Stimulated activated CD8-positive, alpha-beta memory T cell treated with anti-CD3 and anti-CD28 coated beads, Interleukin-7, amount 100 ng/mL, for 48 hours (primary cell): ENCODE measurements around the gene FGFRL1.
"Not testable (repeated sequence)": the region's sequence is repeated elsewhere in the genome, so short reads cannot be mapped to it uniquely, and the experiment has no call there.

Source experiments
- DNase-seq, 2 donors: peaks; one replicate each; pipeline ENCODE4 v3.0.0-alpha.2; 2020; ENCODE audit warnings: low read depth in 1 of 2; ENCODE audit errors: extremely low read depth in 1 of 2

The FGFRL1 gene

GRCh38 chr4:972651-973424, 38.6 kb upstream of the FGFRL1 start:
- peak in 1 of 2 donors; percentile 14 for DNase-seq

- peak; percentile 62 to 74 for DNase-seq
These were observed 37.7 kb upstream of the FGFRL1 start, which contains the start of gene DGKQ for GRCh38 chr4:973431-974397. Gene DGKQ, minus strand, starts transcription at chr4:973569. Its CDS starts 87 bp downstream, at chr4:973482.

- no peak for DNase-seq
These were observed 36.8 kb upstream of the FGFRL1 start for GRCh38 chr4:974668-975067.

GRCh38 chr4:976016-976415, 35.4 kb upstream of the FGFRL1 start:
- DNase-seq, result not testable (repeated sequence)

GRCh38 chr4:978957-979701, 32.3 kb upstream of the FGFRL1 start:
- DNase-seq, result no peak

GRCh38 chr4:982291-982690, 29.1 kb upstream of the FGFRL1 start:
- no peak for DNase-seq

- DNase-seq, result no peak
These were observed 28.6 kb upstream of the FGFRL1 start for GRCh38 chr4:982814-983213.

- DNase-seq, result no peak
These were observed 26.9 kb upstream of the FGFRL1 start for GRCh38 chr4:984336-985054.

- DNase-seq, result peak; percentile 49 to 69
These were observed 26.1 kb upstream of the FGFRL1 start for GRCh38 chr4:985123-985830.

GRCh38 chr4:986428-986878, 25.0 kb upstream of the FGFRL1 start:
- DNase-seq, result no peak

GRCh38 chr4:986879-987623, 24.4 kb upstream of the FGFRL1 start, which contains the start of gene IDUA:
Gene IDUA, plus strand, starts transcription at chr4:987044. Its CDS starts 41 bp downstream, at chr4:987085.
- DNase-seq, result peak; percentile 74 to 79

- no peak for DNase-seq
These were observed 23.6 kb upstream of the FGFRL1 start for GRCh38 chr4:987624-988513.

- DNase-seq, result no peak
These were observed 22.4 kb upstream of the FGFRL1 start for GRCh38 chr4:988726-989721.

GRCh38 chr4:989722-990471, 21.5 kb upstream of the FGFRL1 start:
- DNase-seq, result no peak

GRCh38 chr4:990746-991367, 20.6 kb upstream of the FGFRL1 start:
- no peak for DNase-seq
